OCI-LY1 (cell line): Measurements from ENCODE around the gene IFRD1.

Experiments
- H2AFZ ChIP-seq: fragments of 200-600 bp; sonication (generic), shearing (Covaris generic); 2 replicates; pipeline ENCODE4 v1.6.0; 2014; ENCODE audit warnings: antibody characterized with exemption, mild to moderate bottlenecking, low read length
- H3F3A ChIP-seq: fragments of 200-600 bp; sonication (generic), shearing (Covaris generic); 2 replicates; pipeline ENCODE4 v1.6.0; 2014; ENCODE audit warnings: mild to moderate bottlenecking, antibody characterized with exemption, low read length, moderate library complexity; ENCODE audit not compliant: insufficient read depth
- H3K27ac ChIP-seq: fragments of 200-600 bp; sonication (generic); 2 replicates; pipeline ENCODE4 v1.5.1; 2014; ENCODE audit warnings: low read length, mixed run types, mild to moderate bottlenecking, low read depth; ENCODE audit not compliant: poor library complexity, severe bottlenecking
- H3K27me3 ChIP-seq: fragments of 200-600 bp; sonication (generic); 2 replicates; pipeline ENCODE4 v1.6.0; 2014; ENCODE audit warnings: antibody characterized with exemption, mild to moderate bottlenecking, low read length, moderate library complexity; ENCODE audit not compliant: insufficient read depth
- H3K36me3 ChIP-seq: fragments of 200-600 bp; sonication (generic); 2 replicates; pipeline ENCODE4 v1.6.1; 2014; ENCODE audit warnings: mild to moderate bottlenecking, antibody characterized with exemption, low read length, moderate library complexity, mixed read lengths; ENCODE audit not compliant: insufficient read depth
- H3K4me1 ChIP-seq: fragments of 200-600 bp; sonication (generic); 2 replicates; pipeline ENCODE4 v1.5.1; 2014; ENCODE audit warnings: mild to moderate bottlenecking, low read length, moderate library complexity; ENCODE audit not compliant: insufficient read depth, severe bottlenecking
- H3K4me2 ChIP-seq: fragments of 200-600 bp; sonication (generic), shearing (Covaris generic); 2 replicates; pipeline ENCODE4 v1.6.1; 2014; ENCODE audit warnings: low read length
- H3K4me3 ChIP-seq: fragments of 200-600 bp; sonication (generic); 2 replicates; pipeline ENCODE4 v1.5.1; 2014; ENCODE audit warnings: low read length, low read depth, mild to moderate bottlenecking, mixed read lengths; ENCODE audit not compliant: poor library complexity, severe bottlenecking
- H3K79me2 ChIP-seq: fragments of 200-600 bp; shearing (Covaris generic); 2 replicates; pipeline ENCODE4 v1.6.1; 2016; ENCODE audit warnings: mixed run types, low read length, mixed read lengths; ENCODE audit not compliant: insufficient read depth
- H3K9ac ChIP-seq: fragments of 200-600 bp; sonication (generic), shearing (Covaris generic); 2 replicates; pipeline ENCODE4 v1.6.1; 2014; ENCODE audit warnings: mild to moderate bottlenecking, low read length, mixed read lengths
- H3K9me2 ChIP-seq: fragments of 200-600 bp; sonication (generic), shearing (Covaris generic); 2 replicates; pipeline ENCODE4 v1.6.1; 2014; ENCODE audit warnings: low read depth, mild to moderate bottlenecking, low read length, mixed read lengths
- H3K9me3 ChIP-seq: fragments of 200-600 bp; shearing (Covaris generic); 2 replicates; pipeline ENCODE4 v1.6.1; 2014; ENCODE audit warnings: low read length, mixed read lengths
- H4K20me1 ChIP-seq: fragments of 200-600 bp; sonication (generic), shearing (Covaris generic); 2 replicates; pipeline ENCODE4 v1.6.0; 2016; ENCODE audit warnings: mild to moderate bottlenecking, low read length; ENCODE audit not compliant: insufficient read depth
- CTCF ChIP-seq: fragments of 200-600 bp; sonication (generic), shearing (Covaris generic); IDR thresholded peaks from 2 replicates; pipeline ENCODE4 v1.5.1; 2017; ENCODE audit warnings: mild to moderate bottlenecking, antibody characterized with exemption, low read length, moderate library complexity, mixed read lengths
- EZH2 ChIP-seq: fragments of 200-600 bp; sonication (generic), shearing (Covaris generic); IDR thresholded peaks from 2 replicates; pipeline ENCODE4 v1.8.0; 2017; ENCODE audit warnings: borderline replicate concordance, mixed run types, mild to moderate bottlenecking, antibody characterized with exemption, low read length, moderate library complexity, mixed read lengths

IFRD1 gene

GRCh38 chr7:112481833-112482670, 31.8 kb downstream of the IFRD1 start:
- H3K27me3 ChIP-seq, result no peaks in the 10 kb centered on the region
- no peak for TF ChIP-seq CTCF
- TF ChIP-seq EZH2, result no peak
- H3K9ac ChIP-seq, result no peak overlapping the region
- no peak overlapping the region for H3K27ac ChIP-seq
- no peaks in the 10 kb centered on the region for H3K79me2 ChIP-seq
- no peaks in the 10 kb centered on the region for H3K9me3 ChIP-seq
- no peak overlapping the region for H3K4me2 ChIP-seq
- peaks cover 7% of the 10 kb centered on the region for H3K4me1 ChIP-seq
- no peak overlapping the region for H3K4me3 ChIP-seq
- 0 out of 2 replicates have a peak, but pooled peaks cover 5% of the 10 kb centered on the region for H3K36me3 ChIP-seq
- no peaks in the 10 kb centered on the region for H3K9me2 ChIP-seq
- no peak overlapping the region for H2AFZ ChIP-seq
- no peaks in the 10 kb centered on the region for H3F3A ChIP-seq
- H4K20me1 ChIP-seq, result no peaks in the 10 kb centered on the region

GRCh38 chr7:112484671-112485167, 34.5 kb downstream of the IFRD1 start:
- Histone ChIP-seq H3K9me2 (no peaks in the 10 kb centered on the region), H3K27ac (no peak overlapping the region), H2AFZ (no peak overlapping the region), H3K9me3 (no peaks in the 10 kb centered on the region), H3K4me1 (peaks cover 7% of the 10 kb centered on the region), H3K9ac (no peak overlapping the region), H3K36me3 (no peaks in the 10 kb centered on the region), H4K20me1 (no peaks in the 10 kb centered on the region), H3K79me2 (no peaks in the 10 kb centered on the region), H3K4me2 (no peak overlapping the region), H3K27me3 (no peaks in the 10 kb centered on the region), H3F3A (no peaks in the 10 kb centered on the region), H3K4me3 (no peak overlapping the region)
- TF ChIP-seq CTCF, result no peak
- TF ChIP-seq EZH2, result no peak

GRCh38 chr7:112485766-112486165, 35.5 kb downstream of the IFRD1 start:
- Histone ChIP-seq H3K9me2 (no peaks in the 10 kb centered on the region), H3K36me3 (no peaks in the 10 kb centered on the region), H3K4me2 (no peak overlapping the region), H3K27me3 (no peaks in the 10 kb centered on the region), H2AFZ (no peak overlapping the region), H3K79me2 (no peaks in the 10 kb centered on the region), H3K4me1 (peaks cover 7% of the 10 kb centered on the region), H3K9ac (no peak overlapping the region), H3K9me3 (no peaks in the 10 kb centered on the region), H3F3A (no peaks in the 10 kb centered on the region), H4K20me1 (no peaks in the 10 kb centered on the region), H3K4me3 (no peak overlapping the region), H3K27ac (no peak overlapping the region)
- no peak for TF ChIP-seq EZH2
- TF ChIP-seq CTCF, result no peak
